Cardiac fibroblast (primary cell): ENCODE measurements around the gene RARRES1.
A peak's percentile ranks its signal among the peaks of the same experiment; 100 is the strongest.

Experiments
- DNase-seq, 2 donors: peaks; one replicate each; pipeline versions ENCODE4 v3.0.0 to v3.0.0-alpha.2; 2010; ENCODE audit warnings: low read depth in 2 of 2
- H3K4me3 ChIP-seq, 2 donors: replicated peaks in 1 of 2; 1 replicate in 1 of 2; 2 replicates in 1 of 2; pipeline ENCODE4 v1.5.1; 2011; ENCODE audit warnings: low read depth in 2 of 2, low read length in 2 of 2, mild to moderate bottlenecking in 2 of 2, moderate library complexity in 1 of 2
- TF ChIP-seq, protein P1 (sequence below): IDR thresholded peaks from one replicate; pipeline ENCODE4 v1.5.1; 2011; ENCODE audit warnings: low read depth, mild to moderate bottlenecking, low read length, inconsistent platforms

The RARRES1 gene

DNA sequence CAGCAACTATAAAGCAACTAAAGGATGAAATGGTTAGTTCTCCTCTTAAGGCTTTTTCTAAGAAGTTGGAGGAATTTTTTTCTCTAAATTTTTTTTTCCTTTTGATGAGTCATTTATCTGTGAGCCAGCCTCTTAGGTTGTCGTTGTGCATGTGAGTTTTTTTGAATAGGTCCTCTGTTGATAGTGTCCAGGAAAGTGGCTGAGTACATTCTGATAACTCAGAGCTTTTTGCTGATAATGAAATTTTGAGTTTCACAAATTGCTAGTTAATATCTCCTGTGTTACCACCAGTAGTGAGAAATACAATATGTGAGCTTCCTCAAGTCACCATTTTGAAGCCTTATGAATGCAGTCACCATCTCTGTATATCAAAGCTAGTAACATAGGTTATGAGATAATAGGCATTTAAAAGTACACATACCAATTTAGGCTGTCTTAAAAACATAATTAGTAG, 52.7 kb downstream of the RARRES1 start:
- peak; percentile 35 to 43 for DNase-seq
- no peak overlapping the region for H3K4me3 ChIP-seq
- TF ChIP-seq, protein P1, sequence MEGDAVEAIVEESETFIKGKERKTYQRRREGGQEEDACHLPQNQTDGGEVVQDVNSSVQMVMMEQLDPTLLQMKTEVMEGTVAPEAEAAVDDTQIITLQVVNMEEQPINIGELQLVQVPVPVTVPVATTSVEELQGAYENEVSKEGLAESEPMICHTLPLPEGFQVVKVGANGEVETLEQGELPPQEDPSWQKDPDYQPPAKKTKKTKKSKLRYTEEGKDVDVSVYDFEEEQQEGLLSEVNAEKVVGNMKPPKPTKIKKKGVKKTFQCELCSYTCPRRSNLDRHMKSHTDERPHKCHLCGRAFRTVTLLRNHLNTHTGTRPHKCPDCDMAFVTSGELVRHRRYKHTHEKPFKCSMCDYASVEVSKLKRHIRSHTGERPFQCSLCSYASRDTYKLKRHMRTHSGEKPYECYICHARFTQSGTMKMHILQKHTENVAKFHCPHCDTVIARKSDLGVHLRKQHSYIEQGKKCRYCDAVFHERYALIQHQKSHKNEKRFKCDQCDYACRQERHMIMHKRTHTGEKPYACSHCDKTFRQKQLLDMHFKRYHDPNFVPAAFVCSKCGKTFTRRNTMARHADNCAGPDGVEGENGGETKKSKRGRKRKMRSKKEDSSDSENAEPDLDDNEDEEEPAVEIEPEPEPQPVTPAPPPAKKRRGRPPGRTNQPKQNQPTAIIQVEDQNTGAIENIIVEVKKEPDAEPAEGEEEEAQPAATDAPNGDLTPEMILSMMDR: no peak

DNA sequence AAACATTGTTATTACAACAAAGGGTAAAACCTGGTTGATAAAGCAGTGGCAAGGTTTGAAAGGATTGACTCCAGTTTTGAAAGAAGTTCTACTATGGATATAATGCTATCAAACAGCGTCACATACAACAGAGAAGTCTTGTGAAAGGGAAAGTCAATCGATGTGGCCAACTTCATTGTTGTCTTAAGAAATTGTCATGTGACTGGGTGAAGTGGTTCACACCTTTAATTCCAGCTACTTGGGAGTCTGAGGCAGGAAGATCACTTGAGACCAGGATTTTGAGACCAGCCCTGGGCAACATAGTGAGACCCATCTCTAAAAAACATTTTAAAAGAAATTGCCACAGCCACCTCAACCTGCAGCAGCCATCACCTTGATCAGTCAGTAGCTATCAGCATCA, 53.6 kb downstream of the RARRES1 start:
- DNase-seq: no peak
- TF ChIP-seq, protein P1: no peak
- no peak overlapping the region for H3K4me3 ChIP-seq

DNA sequence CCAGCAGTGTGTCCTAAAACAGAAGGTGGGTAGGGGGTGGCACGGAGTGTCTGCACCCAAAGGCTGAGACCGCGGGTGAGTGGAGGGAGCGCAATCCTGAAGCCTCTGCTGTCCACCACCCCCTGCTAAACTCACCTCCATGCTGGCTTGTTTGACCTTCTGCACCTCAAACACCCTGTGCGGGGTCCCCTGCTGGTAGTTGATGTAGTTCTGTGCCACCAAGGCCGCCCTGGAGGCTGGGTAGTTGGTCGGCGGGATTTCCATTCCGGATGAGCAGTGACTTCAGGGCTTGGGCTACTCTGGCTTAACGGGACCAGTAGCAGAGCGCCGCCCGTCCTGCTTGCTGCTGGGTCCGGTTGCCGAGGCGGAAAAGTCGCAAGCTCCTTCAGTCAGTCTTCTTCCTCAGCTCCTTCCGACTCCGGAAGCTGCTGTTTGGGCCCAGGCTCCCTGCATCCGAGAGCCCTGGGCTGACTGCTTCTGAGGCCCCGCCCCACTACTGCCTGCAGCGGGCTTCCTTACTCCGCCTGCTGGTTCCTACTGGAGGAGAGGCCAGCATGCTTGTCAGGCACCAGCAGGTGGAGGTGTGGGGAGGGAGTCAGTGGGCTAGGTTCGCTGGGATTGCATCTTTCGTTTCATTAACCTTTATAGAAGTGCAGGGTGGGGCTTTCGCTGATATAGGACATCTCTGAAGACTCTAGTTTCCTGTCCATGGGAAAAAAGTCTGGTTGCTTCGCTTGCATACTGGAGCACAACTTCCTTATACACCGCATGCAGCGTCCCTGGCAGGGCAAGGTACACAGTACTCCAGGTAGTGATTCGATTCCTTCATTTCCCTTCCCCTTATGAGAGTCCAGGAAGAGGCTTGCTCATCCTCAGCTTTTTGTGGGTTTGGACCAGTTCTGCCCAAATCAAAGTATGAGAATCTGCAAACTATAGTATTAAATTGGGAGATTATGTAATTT, 59.8 kb downstream of the RARRES1 start, which contains the start of gene LXN:
LXN (minus strand) TSS at position 434 of the 962 bp plus-strand sequence; CDS start at position 264, 170 bp downstream.
- TF ChIP-seq, protein P1: peak; percentile 85
- H3K4me3 ChIP-seq: peak within 1 kb of the TSS; percentile 65 to 69
- DNase-seq: peak; percentile 82 to 92

DNA sequence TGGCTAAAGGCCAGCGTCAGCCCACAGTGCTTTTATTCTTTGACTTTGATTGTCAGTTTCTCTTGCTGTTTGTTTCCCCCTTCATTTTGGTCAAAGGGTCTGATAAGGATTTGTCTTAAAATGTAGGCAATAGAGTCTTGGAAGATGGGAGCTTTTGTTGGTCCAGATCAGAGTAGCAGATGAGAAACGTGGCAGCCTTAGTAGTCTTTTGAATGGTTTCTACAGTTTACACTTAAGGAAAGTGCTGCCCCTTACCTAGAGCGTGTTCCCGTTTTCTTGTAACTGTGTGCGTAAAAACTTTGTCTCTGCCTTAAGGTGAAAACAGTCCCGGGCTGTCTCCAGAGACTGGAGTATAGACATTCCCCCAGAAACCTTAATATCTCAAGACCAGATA, 60.4 kb downstream of the RARRES1 start:
- TF ChIP-seq, protein P1: no peak
- peak; percentile 20 to 29 for DNase-seq

DNA sequence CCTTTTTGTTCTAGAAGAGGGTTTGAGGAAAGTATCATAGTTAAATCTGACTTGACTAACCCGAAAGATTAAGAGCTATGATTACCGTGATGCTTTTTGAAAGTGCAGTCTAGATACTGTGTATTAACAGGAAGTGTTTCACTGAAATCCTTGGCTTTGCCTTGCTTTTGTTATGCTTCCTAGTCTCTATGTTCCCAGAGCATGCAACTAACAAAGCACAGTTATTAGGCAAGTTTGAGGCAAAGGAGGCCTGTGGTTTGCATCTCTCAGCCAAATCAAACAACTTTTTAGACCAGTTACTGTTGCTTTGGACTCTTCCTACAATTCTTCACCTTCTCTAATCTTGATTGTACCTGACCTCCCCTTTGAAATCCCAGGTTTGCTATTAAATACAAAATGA, 63.8 kb downstream of the RARRES1 start:
- H3K4me3 ChIP-seq: no peak overlapping the region
- TF ChIP-seq, protein P1: no peak
- DNase-seq: peak; percentile 79 to 82

More for the DNA sequence above, 60.4 kb downstream of the RARRES1 start:
- H3K4me3 ChIP-seq: peak overlapping the region; percentile 65 to 69

DNA sequence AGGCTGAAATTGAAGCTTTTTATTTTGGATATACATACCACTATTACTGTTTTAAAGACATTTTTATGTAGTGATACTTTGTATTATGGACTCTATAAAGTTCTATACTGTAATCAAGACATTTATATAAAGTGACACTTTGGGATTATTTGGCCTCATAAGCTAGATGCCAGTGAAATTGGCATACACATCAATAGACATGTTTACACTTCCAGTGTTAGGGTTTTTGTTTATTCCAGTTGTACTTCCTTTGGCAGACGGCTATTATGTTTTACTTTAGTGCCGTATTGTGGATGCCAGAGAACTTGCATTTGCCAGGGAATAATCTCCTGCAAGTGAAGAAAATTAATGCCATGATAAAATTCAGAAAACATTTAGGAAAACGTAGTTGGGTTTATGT, 65.8 kb downstream of the RARRES1 start:
- no peak for DNase-seq
- TF ChIP-seq, protein P1: no peak
- H3K4me3 ChIP-seq: no peak overlapping the region
